Measurements from ENCODE around the gene TXNL4A. TPM values are rescaled to one million over a fixed set of nuclear protein-coding genes. Genes with fewer than 3 reads are reported as not detected.
A peak's percentile ranks its signal among the peaks of the same experiment; 100 is the strongest.
"Not testable (repeated sequence)": the region's sequence is repeated elsewhere in the genome, so short reads cannot be mapped to it uniquely, and the experiment has no call there.

TXNL4A gene
- polyA plus RNA-seq (2013, experiment 1 of 2) = 130 TPM
- 113 TPM for polyA plus RNA-seq (2013, experiment 2 of 2)

- H3K36me3 ChIP-seq (ENCODE audit: control insufficient read depth, insufficient read depth, low read length) = peaks cover 30% of the 10 kb centered on the region
- peaks cover 4% of the 10 kb centered on the region for H3K4me1 ChIP-seq (ENCODE audit: control insufficient read depth, insufficient read depth, low read length, poor library complexity, severe bottlenecking)
- peak within 1 kb of the TSS; percentile 87 for H3K27ac ChIP-seq (ENCODE audit: low read depth, low read length, severe bottlenecking)
- H3K4me3 ChIP-seq (ENCODE audit: extremely low read depth, insufficient read depth, low read length, poor library complexity, severe bottlenecking) = peak within 1 kb of the TSS; percentile 82
- no peaks in the 10 kb centered on the region for H3K9me3 ChIP-seq (ENCODE audit: control insufficient read depth, low read length)
- 2% methylated on average over 61 to 62 of the region's 71 CpGs for WGBS, 2 experiments (ENCODE audit: insufficient coverage in 2 of 2)
Measured at GRCh38 chr18:79988451-79989194, at the start of gene TXNL4A. TXNL4A (minus strand) TSS chr18:79988563; CDS start chr18:79988392, 171 bp downstream.

- WGBS, 2 experiments (ENCODE audit: insufficient coverage in 2 of 2) = 96 to 97% methylated on average over 10 to 12 of the region's 12 CpGs
Measured at GRCh38 chr18:80037300-80037699, 48.9 kb upstream of the TXNL4A start.

GRCh38 chr18:80035997-80036396, 47.6 kb upstream of the TXNL4A start:
- Histone ChIP-seq H3K9me3 (ENCODE audit: control insufficient read depth, low read length) (no peaks in the 10 kb centered on the region), H3K36me3 (ENCODE audit: control insufficient read depth, insufficient read depth, low read length) (peaks cover 39% of the 10 kb centered on the region), H3K4me3 (ENCODE audit: extremely low read depth, insufficient read depth, low read length, poor library complexity, severe bottlenecking) (peak overlapping the region; percentile 72), H3K4me1 (ENCODE audit: control insufficient read depth, insufficient read depth, low read length, poor library complexity, severe bottlenecking) (peaks cover 4% of the 10 kb centered on the region), H3K27ac (ENCODE audit: low read depth, low read length, severe bottlenecking) (no peak overlapping the region)
- WGBS, 2 experiments (ENCODE audit: insufficient coverage in 2 of 2) = 83 to 93% methylated on average over 5 to 6 of the region's 7 CpGs

More at GRCh38 chr18:80037300-80037699, 48.9 kb upstream of the TXNL4A start:
- H3K36me3 ChIP-seq (ENCODE audit: control insufficient read depth, insufficient read depth, low read length) = peaks cover 52% of the 10 kb centered on the region
- peaks cover 4% of the 10 kb centered on the region for H3K4me1 ChIP-seq (ENCODE audit: control insufficient read depth, insufficient read depth, low read length, poor library complexity, severe bottlenecking)
- H3K4me3 ChIP-seq (ENCODE audit: extremely low read depth, insufficient read depth, low read length, poor library complexity, severe bottlenecking) = no peak overlapping the region
- H3K9me3 ChIP-seq (ENCODE audit: control insufficient read depth, low read length) = no peaks in the 10 kb centered on the region
- H3K27ac ChIP-seq (ENCODE audit: low read depth, low read length, severe bottlenecking) = no peak overlapping the region

GRCh38 chr18:80034852-80035406, 46.6 kb upstream of the TXNL4A start:
- 31 to 39% methylated on average over 2 to 8 of the region's 8 CpGs for WGBS, 2 experiments (ENCODE audit: insufficient coverage in 2 of 2)
- peak overlapping the region; percentile 94 for H3K27ac ChIP-seq (ENCODE audit: low read depth, low read length, severe bottlenecking)
- H3K9me3 ChIP-seq (ENCODE audit: control insufficient read depth, low read length) = no peaks in the 10 kb centered on the region
- peak overlapping the region; percentile 72 for H3K4me3 ChIP-seq (ENCODE audit: extremely low read depth, insufficient read depth, low read length, poor library complexity, severe bottlenecking)
- H3K4me1 ChIP-seq (ENCODE audit: control insufficient read depth, insufficient read depth, low read length, poor library complexity, severe bottlenecking) = peaks cover 4% of the 10 kb centered on the region
- H3K36me3 ChIP-seq (ENCODE audit: control insufficient read depth, insufficient read depth, low read length) = peaks cover 30% of the 10 kb centered on the region

GRCh38 chr18:80034068-80034851, 45.9 kb upstream of the TXNL4A start, which contains the start of gene RBFA:
RBFA (plus strand) TSS chr18:80034434; CDS start chr18:80034496, 62 bp downstream.
- Histone ChIP-seq H3K36me3 (ENCODE audit: control insufficient read depth, insufficient read depth, low read length) (peaks cover 24% of the 10 kb centered on the region), H3K4me1 (ENCODE audit: control insufficient read depth, insufficient read depth, low read length, poor library complexity, severe bottlenecking) (peaks cover 4% of the 10 kb centered on the region), H3K27ac (ENCODE audit: low read depth, low read length, severe bottlenecking) (peak within 1 kb of the TSS; percentile 94), H3K9me3 (ENCODE audit: control insufficient read depth, low read length) (no peaks in the 10 kb centered on the region), H3K4me3 (ENCODE audit: extremely low read depth, insufficient read depth, low read length, poor library complexity, severe bottlenecking) (peak within 1 kb of the TSS; percentile 72)
- WGBS, 2 experiments (ENCODE audit: insufficient coverage in 2 of 2) = 0% methylated on average over 44 to 71 of the region's 99 CpGs

- peak overlapping the region; percentile 69 for H3K4me3 ChIP-seq (ENCODE audit: extremely low read depth, insufficient read depth, low read length, poor library complexity, severe bottlenecking)
- 10 to 11% methylated on average over 71 to 78 of the region's 90 CpGs for WGBS, 2 experiments (ENCODE audit: insufficient coverage in 2 of 2)
- peak overlapping the region; percentile 81 for H3K27ac ChIP-seq (ENCODE audit: low read depth, low read length, severe bottlenecking)
- peaks cover 4% of the 10 kb centered on the region for H3K4me1 ChIP-seq (ENCODE audit: control insufficient read depth, insufficient read depth, low read length, poor library complexity, severe bottlenecking)
- no peaks in the 10 kb centered on the region for H3K9me3 ChIP-seq (ENCODE audit: control insufficient read depth, low read length)
- peaks cover 15% of the 10 kb centered on the region for H3K36me3 ChIP-seq (ENCODE audit: control insufficient read depth, insufficient read depth, low read length)
Measured at GRCh38 chr18:80033181-80034067, 45.1 kb upstream of the TXNL4A start.

- 88% methylated on average over 1 of the region's 1 CpG; no CpG with 5 or more reads in 1 of the 2 experiments for WGBS, 2 experiments (ENCODE audit: insufficient coverage in 2 of 2)
- no peak overlapping the region for H3K27ac ChIP-seq (ENCODE audit: low read depth, low read length, severe bottlenecking)
- H3K36me3 ChIP-seq (ENCODE audit: control insufficient read depth, insufficient read depth, low read length) = no peaks in the 10 kb centered on the region
- peaks cover 2% of the 10 kb centered on the region for H3K4me1 ChIP-seq (ENCODE audit: control insufficient read depth, insufficient read depth, low read length, poor library complexity, severe bottlenecking)
- no peak overlapping the region for H3K4me3 ChIP-seq (ENCODE audit: extremely low read depth, insufficient read depth, low read length, poor library complexity, severe bottlenecking)
- peaks cover 21% of the 10 kb centered on the region for H3K9me3 ChIP-seq (ENCODE audit: control insufficient read depth, low read length)
Measured at GRCh38 chr18:80029690-80030089, 41.3 kb upstream of the TXNL4A start.

- H3K27ac ChIP-seq (ENCODE audit: low read depth, low read length, severe bottlenecking); H3K36me3 ChIP-seq (ENCODE audit: control insufficient read depth, insufficient read depth, low read length); H3K4me1 ChIP-seq (ENCODE audit: control insufficient read depth, insufficient read depth, low read length, poor library complexity, severe bottlenecking); H3K4me3 ChIP-seq (ENCODE audit: extremely low read depth, insufficient read depth, low read length, poor library complexity, severe bottlenecking): not testable (repeated sequence)
- peaks cover 41% of the 10 kb centered on the region for H3K9me3 ChIP-seq (ENCODE audit: control insufficient read depth, low read length)
Measured at GRCh38 chr18:80027719-80028118, 39.4 kb upstream of the TXNL4A start.

- 92 to 93% methylated on average over 3 to 6 of the region's 7 CpGs for WGBS, 2 experiments (ENCODE audit: insufficient coverage in 2 of 2)
- Histone ChIP-seq H3K36me3 (ENCODE audit: control insufficient read depth, insufficient read depth, low read length) (no peaks in the 10 kb centered on the region), H3K4me1 (ENCODE audit: control insufficient read depth, insufficient read depth, low read length, poor library complexity, severe bottlenecking) (peaks cover 2% of the 10 kb centered on the region), H3K4me3 (ENCODE audit: extremely low read depth, insufficient read depth, low read length, poor library complexity, severe bottlenecking) (no peak overlapping the region), H3K9me3 (ENCODE audit: control insufficient read depth, low read length) (peaks cover 54% of the 10 kb centered on the region), H3K27ac (ENCODE audit: low read depth, low read length, severe bottlenecking) (no peak overlapping the region)
Measured at GRCh38 chr18:80026363-80026762, 38.0 kb upstream of the TXNL4A start.

- WGBS, 2 experiments (ENCODE audit: insufficient coverage in 2 of 2) = no CpG with 5 or more reads among the region's 4 CpGs
- Histone ChIP-seq H3K4me1 (ENCODE audit: control insufficient read depth, insufficient read depth, low read length, poor library complexity, severe bottlenecking) (peaks cover 2% of the 10 kb centered on the region), H3K4me3 (ENCODE audit: extremely low read depth, insufficient read depth, low read length, poor library complexity, severe bottlenecking) (no peak overlapping the region), H3K9me3 (ENCODE audit: control insufficient read depth, low read length) (peaks cover 76% of the 10 kb centered on the region), H3K27ac (ENCODE audit: low read depth, low read length, severe bottlenecking) (no peak overlapping the region), H3K36me3 (ENCODE audit: control insufficient read depth, insufficient read depth, low read length) (no peaks in the 10 kb centered on the region)
Measured at GRCh38 chr18:80023173-80023572, 34.8 kb upstream of the TXNL4A start.
